DND-41 (cell line): ENCODE data around the gene WDR62.

Experiments
- CTCF ChIP-seq: IDR thresholded peaks from 2 replicates; pipeline ENCODE4 v1.5.1; 2012; ENCODE audit warnings: borderline replicate concordance, low read length, moderate library complexity, mild to moderate bottlenecking; ENCODE audit not compliant: poor library complexity, severe bottlenecking; ENCODE audit errors: extremely low read depth
- EZH2 ChIP-seq: IDR thresholded peaks from 3 replicates; pipeline ENCODE4 v1.6.1; 2012; ENCODE audit warnings: borderline replicate concordance, low read depth, mild to moderate bottlenecking, moderate library complexity, low read length, inconsistent platforms; ENCODE audit not compliant: severe bottlenecking

DNA sequence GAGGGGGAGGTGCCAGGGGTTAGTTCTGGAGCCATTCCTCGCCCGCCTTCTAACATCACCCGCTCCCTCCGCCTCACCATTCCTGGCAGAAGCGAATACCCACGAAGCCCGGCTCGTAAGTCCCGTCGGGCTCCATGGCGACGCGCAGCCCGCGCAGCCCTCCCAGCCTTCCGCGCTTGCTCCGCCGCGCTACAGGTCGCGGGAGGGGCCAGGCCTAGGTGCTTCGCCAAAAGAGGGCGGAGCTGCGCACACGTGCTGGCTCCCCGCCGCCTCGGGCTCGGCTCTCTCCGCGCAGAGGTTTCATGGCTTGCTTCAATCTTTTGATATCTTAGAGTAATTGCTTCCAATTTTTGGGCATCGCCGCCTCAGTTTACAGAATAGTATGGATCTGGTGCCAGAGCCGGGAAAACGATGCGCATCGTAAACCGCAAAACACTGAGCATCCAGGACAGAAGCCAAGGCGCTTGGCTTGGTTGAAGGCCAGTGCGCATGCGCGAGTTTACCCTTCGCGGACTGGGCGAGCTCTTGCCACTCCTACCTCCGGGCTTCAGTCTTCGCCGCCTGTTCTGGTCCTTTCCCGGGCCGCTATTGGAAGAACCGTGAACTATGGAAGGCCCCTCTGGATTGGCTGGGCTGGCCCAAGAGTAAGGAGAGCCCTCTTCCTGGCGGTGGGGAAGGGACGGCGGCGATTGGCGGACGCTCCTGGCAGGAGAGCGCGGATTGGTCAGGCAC lies 60.2 kb downstream of the WDR62 start, which contains the start of gene POLR2I:
- no peak for TF ChIP-seq CTCF
- no peak for TF ChIP-seq EZH2
